Activated CD8-positive, alpha-beta T cell treated with anti-CD3 and anti-CD28 coated beads for 36 hours (primary cell): ENCODE results near the gene DENND2D. TPM values are rescaled to one million over a fixed set of nuclear protein-coding genes. Genes with fewer than 3 reads are reported as not detected.
A peak's percentile ranks its signal among the peaks of the same experiment; 100 is the strongest.
"Not testable (repeated sequence)": the region's sequence is repeated elsewhere in the genome, so short reads cannot be mapped to it uniquely, and the experiment has no call there.

Source experiments
- ATAC-seq: fragments of 200-7000 bp; cut with Tn5 transposase; one replicate; pipeline ENCODE4 v1.10.0; 2021; ENCODE audit warnings: mild to moderate bottlenecking, moderate library complexity
- CTCF ChIA-PET: fragments of 350-600 bp; sonication (Branson Sonifier 250); formaldehyde crosslinking; loops from one replicate; lab custom pipeline; 2021; ENCODE audit warnings: antibody characterized with exemption; lab: Charles Lee
- POLR2A ChIA-PET: fragments of 350-600 bp; sonication (Branson Sonifier 250); formaldehyde crosslinking; loops from one replicate; lab custom pipeline; 2021; ENCODE audit warnings: antibody characterized with exemption; lab: Charles Lee
- DNase-seq: peaks from one replicate; pipeline ENCODE4 v3.0.0-alpha.2; 2020
- H3K27ac Mint-ChIP-seq: one replicate; pipeline ENCODE4 v1.8.0; 2021; ENCODE audit warnings: mild to moderate bottlenecking, mixed read lengths
- H3K27me3 Mint-ChIP-seq: one replicate; pipeline ENCODE4 v1.8.0; 2021; ENCODE audit warnings: mixed read lengths
- H3K36me3 Mint-ChIP-seq: one replicate; pipeline ENCODE4 v1.8.0; 2021; ENCODE audit warnings: low read depth, mixed read lengths
- H3K4me1 Mint-ChIP-seq: one replicate; pipeline ENCODE4 v1.8.0; 2021; ENCODE audit warnings: low read depth, mixed read lengths
- H3K4me3 Mint-ChIP-seq: one replicate; pipeline ENCODE4 v1.8.0; 2021; ENCODE audit warnings: mild to moderate bottlenecking, moderate library complexity, mixed read lengths
- H3K9me3 Mint-ChIP-seq: one replicate; pipeline ENCODE4 v1.8.0; 2021; ENCODE audit warnings: mixed read lengths
- intact Hi-C: fragments of 100-400 bp; cut with micrococcal nuclease; formaldehyde crosslinking; loops from one replicate; pipeline ENCODE4 v1.10.0; 2022
- total RNA-seq, 2 experiments: library from RNA; stranded (reverse); gene quantifications; one replicate each; pipeline ENCODE4 v1.2.3, GENCODE V29; 2021
- TF ChIP-seq, protein P1 (sequence below): fragments of 200-600 bp; IDR thresholded peaks from one replicate; pipeline ENCODE4 v1.8.0; 2022; ENCODE audit warnings: antibody characterized with exemption, mild to moderate bottlenecking

The DENND2D gene
- total RNA-seq, 2 experiments from 2014 or later, result 201 to 208 TPM

DNA sequence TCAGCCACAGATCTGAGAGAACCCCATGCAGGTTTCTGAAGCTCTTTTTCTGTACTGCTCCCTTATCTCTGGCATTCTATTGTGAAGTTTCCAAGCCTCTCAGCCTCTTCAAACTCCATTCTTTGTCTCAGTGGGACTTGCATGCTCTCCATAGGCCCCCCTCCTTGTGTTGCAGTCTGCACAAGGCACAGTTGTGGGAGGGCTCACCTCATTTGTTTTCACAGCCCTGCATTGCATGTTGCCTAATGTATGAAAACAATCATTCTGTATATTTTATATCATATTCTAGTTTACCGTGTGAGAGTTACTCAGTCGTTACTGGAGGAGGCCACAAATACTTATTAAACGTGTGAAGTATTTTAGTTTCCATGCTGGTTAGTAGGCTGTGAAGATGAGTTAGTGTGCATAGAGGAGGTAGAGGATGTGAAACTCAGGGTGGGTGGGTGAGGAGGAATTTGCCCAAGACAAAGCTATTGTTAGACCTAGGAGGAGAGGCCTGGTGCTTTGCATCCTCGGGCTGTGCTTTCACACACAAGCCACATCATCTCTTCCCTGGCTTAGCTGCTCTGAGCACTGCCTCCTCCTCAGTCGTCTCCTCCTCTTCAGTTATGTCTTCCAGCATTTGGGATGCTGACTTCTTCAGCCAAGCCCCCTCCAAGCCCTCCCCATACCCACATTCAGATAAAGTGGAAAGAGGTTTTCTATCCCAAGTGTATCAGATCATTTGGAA lies 19.3 kb upstream of the DENND2D start:
- ChIA-PET CTCF (interaction anchor here (0.8 to 10.3 kb wide), 10 partner anchors 9 to 288 kb away, joined by 3 to 150 read pairs (median 5); partner anchors contain the start of gene DENND2D), POLR2A (interaction anchor here (0.9 to 10.3 kb wide), 8 partner anchors 11 to 345 kb away, joined by 3 to 245 read pairs (median 9); partner anchors contain the start of genes DENND2D and WDR77)
- DNase-seq (peak; percentile 83), ATAC-seq (peak; percentile 38)
- Mint-ChIP-seq H3K9me3 (peaks cover 8% of the 10 kb centered on the region), H3K27ac (peak overlapping the region; percentile 93), H3K27me3 (no peaks in the 10 kb centered on the region), H3K4me3 (peak overlapping the region; percentile 48), H3K4me1 (peaks cover 90% of the 10 kb centered on the region), H3K36me3 (peaks cover 5% of the 10 kb centered on the region)
- TF ChIP-seq, protein P1, sequence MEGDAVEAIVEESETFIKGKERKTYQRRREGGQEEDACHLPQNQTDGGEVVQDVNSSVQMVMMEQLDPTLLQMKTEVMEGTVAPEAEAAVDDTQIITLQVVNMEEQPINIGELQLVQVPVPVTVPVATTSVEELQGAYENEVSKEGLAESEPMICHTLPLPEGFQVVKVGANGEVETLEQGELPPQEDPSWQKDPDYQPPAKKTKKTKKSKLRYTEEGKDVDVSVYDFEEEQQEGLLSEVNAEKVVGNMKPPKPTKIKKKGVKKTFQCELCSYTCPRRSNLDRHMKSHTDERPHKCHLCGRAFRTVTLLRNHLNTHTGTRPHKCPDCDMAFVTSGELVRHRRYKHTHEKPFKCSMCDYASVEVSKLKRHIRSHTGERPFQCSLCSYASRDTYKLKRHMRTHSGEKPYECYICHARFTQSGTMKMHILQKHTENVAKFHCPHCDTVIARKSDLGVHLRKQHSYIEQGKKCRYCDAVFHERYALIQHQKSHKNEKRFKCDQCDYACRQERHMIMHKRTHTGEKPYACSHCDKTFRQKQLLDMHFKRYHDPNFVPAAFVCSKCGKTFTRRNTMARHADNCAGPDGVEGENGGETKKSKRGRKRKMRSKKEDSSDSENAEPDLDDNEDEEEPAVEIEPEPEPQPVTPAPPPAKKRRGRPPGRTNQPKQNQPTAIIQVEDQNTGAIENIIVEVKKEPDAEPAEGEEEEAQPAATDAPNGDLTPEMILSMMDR, result no peak
- intact Hi-C loops, result loop anchor here (5.0 to 10.0 kb wide), 6 partner anchors 228 to 587 kb away; partner anchors contain the start of genes ATP5PB, KCNA3 and WDR77

DNA sequence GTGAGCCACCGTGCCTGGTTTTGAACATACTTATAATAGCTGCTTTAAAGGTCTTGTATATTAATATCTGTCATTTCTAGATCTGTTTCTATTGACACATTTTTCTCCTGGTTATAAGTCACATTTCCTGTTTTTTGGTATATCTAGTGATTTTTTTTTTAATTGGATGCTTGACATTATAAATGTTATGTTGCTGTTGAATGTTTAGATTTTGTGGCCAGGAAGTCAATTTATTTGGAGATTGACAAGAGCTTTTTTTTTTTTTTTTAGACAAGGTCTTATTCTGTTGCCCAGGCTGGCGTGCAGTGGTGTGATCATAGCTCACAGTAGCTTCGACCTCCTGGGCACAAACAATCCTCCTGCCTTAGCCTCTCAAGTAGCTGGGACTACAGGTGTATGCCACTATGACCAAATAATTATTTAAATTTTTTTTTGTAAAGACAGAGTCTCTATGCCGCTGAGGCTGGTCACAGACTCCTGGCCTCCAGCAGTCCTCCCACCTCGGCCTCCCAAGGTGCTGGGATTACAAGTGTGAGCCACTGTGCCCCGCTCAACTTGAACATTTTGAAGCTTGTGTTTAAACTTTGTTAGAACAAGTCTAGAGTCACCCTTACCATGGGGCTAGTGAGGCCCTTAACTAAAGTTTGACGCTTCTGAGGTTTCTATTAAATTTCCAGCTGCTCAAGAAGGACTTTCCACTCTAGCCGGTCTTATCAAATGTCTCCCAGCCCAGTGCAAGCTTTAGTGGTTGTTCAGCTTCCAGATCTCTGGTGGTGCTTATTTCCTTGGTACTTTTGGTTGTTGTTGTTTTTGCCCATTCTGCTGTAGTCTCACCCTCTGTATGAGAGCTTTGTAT lies 18.5 kb upstream of the DENND2D start:
- H3K4me3 Mint-ChIP-seq, result peak overlapping the region; percentile 48

DNA sequence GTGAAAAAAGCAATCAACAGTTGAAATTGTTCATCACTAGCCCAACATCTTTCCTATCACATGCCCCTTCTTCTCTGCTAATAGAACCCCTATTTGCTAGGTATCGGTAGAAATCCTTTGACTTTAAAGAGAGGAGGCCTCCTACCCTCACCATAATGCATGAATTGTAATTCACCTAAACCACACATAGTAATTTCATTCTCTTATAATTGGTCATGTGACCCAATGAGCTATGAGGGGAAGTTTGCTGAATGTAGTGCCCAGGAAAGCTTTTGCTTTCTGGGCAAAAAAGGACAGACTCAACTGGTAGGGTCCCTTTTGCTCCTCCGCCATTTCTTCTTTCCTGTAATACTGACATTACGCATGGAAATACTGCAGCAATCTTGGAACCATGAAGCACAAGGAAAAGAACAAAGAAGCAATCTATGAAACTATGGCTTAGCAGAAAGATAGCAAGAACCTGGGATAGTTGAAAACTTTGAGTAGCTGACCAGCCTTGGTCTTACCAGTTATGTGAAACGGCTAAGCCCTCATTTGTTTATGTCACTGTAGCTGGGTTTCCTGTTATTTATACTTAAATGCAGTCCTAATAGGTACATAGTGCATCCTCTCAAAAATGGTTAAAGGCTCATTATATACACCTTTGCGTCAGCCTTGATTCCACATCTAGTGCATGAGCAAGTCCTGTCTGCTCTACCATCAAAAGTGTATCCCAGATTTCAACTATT lies 16.9 kb upstream of the DENND2D start:
- ChIA-PET POLR2A (interaction anchor here (0.6 to 10.3 kb wide), 8 partner anchors 17 to 452 kb away, joined by 3 to 245 read pairs (median 8); partner anchors contain the start of gene DENND2D), CTCF (interaction anchor here (1.1 to 8.7 kb wide), 5 partner anchors 9 to 508 kb away, joined by 3 to 150 read pairs (median 5); partner anchors contain the start of gene DENND2D)
- Mint-ChIP-seq H3K27me3 (no peaks in the 10 kb centered on the region), H3K4me1 (peaks cover 97% of the 10 kb centered on the region), H3K4me3 (peak overlapping the region; percentile 77), H3K27ac (peak overlapping the region; percentile 93), H3K36me3 (peaks cover 10% of the 10 kb centered on the region), H3K9me3 (peaks cover 8% of the 10 kb centered on the region)
- intact Hi-C loops, result loop anchor here (5.0 to 10.0 kb wide), 6 partner anchors 230 to 585 kb away; partner anchors contain the start of genes ATP5PB, KCNA3 and WDR77
- TF ChIP-seq, protein P1, result no peak
- ATAC-seq, result no peak
- DNase-seq, result no peak

More for the DNA sequence above, 18.5 kb upstream of the DENND2D start:
- TF ChIP-seq, protein P1, result no peak
- intact Hi-C loops, result loop anchor here (5.0 to 10.0 kb wide), 6 partner anchors 228 to 587 kb away; partner anchors contain the start of genes ATP5PB, KCNA3 and WDR77
- peaks cover 94% of the 10 kb centered on the region for H3K4me1 Mint-ChIP-seq
- H3K27me3 Mint-ChIP-seq, result no peaks in the 10 kb centered on the region
- H3K9me3 Mint-ChIP-seq, result peaks cover 8% of the 10 kb centered on the region
- CTCF ChIA-PET, result interaction anchor here (0.7 to 10.3 kb wide), 10 partner anchors 7 to 553 kb away, joined by 3 to 150 read pairs (median 6); partner anchors contain the start of gene DENND2D
- H3K36me3 Mint-ChIP-seq, result peaks cover 6% of the 10 kb centered on the region
- peak overlapping the region; percentile 93 for H3K27ac Mint-ChIP-seq
- DNase-seq, result no peak
- POLR2A ChIA-PET, result interaction anchor here (1.1 to 10.3 kb wide), 6 partner anchors 12 to 230 kb away, joined by 5 to 245 read pairs (median 10); partner anchors contain the start of genes DENND2D and WDR77
- no peak for ATAC-seq

DNA sequence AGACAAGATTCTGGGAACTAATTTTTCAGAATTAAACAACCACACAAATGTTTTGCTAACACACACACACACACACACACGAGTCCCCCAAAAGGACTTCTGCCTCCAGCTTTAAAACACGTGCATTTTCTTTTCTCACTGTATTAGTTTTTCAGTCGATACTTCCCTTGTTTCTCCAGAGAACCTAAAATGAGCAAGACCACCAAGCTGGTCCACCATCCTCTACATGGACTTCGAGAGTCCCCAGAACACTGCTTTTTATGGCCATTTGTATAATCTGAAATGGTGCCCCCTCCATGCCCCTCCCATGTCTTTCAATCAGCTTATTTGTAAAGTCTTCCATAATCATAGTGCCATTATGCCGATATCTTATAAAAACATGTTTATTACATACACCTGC lies 16.3 kb upstream of the DENND2D start:
- H3K27me3 Mint-ChIP-seq, result no peaks in the 10 kb centered on the region
- H3K36me3 Mint-ChIP-seq, result peaks cover 10% of the 10 kb centered on the region
- ChIA-PET POLR2A (interaction anchor here (0.8 to 10.3 kb wide), 7 partner anchors 17 to 337 kb away, joined by 3 to 245 read pairs (median 13); partner anchors contain the start of genes CEPT1, DENND2D and DRAM2), CTCF (interaction anchor here (1.2 to 8.7 kb wide), 4 partner anchors 10 to 509 kb away, joined by 3 to 150 read pairs (median 9); partner anchors contain the start of gene DENND2D)
- TF ChIP-seq, protein P1, result no peak
- intact Hi-C loops, result loop anchor here (5.0 to 10.0 kb wide), 6 partner anchors 231 to 584 kb away; partner anchors contain the start of genes ATP5PB, KCNA3 and WDR77
- H3K27ac Mint-ChIP-seq, result peak overlapping the region; percentile 93
- no peak for DNase-seq
- H3K4me3 Mint-ChIP-seq, result peak overlapping the region; percentile 77
- peaks cover 93% of the 10 kb centered on the region for H3K4me1 Mint-ChIP-seq
- H3K9me3 Mint-ChIP-seq, result peaks cover 8% of the 10 kb centered on the region
- no peak for ATAC-seq

DNA sequence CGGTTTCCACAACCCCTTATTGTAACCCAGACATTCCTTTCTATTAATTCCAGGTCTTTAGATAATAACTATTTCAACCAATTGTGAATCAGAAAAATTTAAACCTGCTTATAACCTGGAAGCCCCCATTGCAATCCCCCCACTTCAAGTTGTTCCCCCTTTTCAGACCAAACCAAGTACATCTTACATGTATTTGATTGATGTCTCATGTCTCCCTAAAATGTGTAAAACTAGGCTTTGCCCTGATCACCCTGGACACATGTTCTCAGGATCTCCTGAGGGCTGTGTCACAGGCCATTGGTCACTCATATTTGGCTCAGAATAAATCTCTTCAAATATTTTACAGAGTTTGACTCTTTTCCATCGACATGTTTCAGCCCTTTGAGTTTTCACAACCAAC lies 14.8 kb upstream of the DENND2D start:
- H3K27me3 Mint-ChIP-seq, DNase-seq, H3K9me3 Mint-ChIP-seq, ATAC-seq, H3K36me3 Mint-ChIP-seq: not testable (repeated sequence)
- ChIA-PET POLR2A (interaction anchor here (0.7 to 10.3 kb wide), 14 partner anchors 8 to 540 kb away, joined by 3 to 245 read pairs (median 6); partner anchors contain the start of genes CEPT1, DDX20, DENND2D and DRAM2), CTCF (interaction anchor here (0.6 to 8.7 kb wide), 8 partner anchors 8 to 340 kb away, joined by 3 to 150 read pairs (median 3); partner anchors contain the start of gene DENND2D)
- intact Hi-C loops, result loop anchor here (2.0 to 10.0 kb wide), 7 partner anchors 16 to 583 kb away; partner anchors contain the start of genes ATP5PB, KCNA3 and WDR77
- Mint-ChIP-seq H3K4me1 (peaks cover 81% of the 10 kb centered on the region), H3K4me3 (peak overlapping the region; percentile 77), H3K27ac (peak overlapping the region; percentile 93)
